ENCODE results near the gene DNAH17. TPM values are rescaled to one million over a fixed set of nuclear protein-coding genes. Genes with fewer than 3 reads are reported as not detected.

Gene DNAH17
- total and polyA plus RNA-seq, 2 of the 8 experiments (the other 6 are each of a cell fraction or from before 2014, with no cell fraction given) = 0.14 to 0.67 TPM

- TF ChIP-seq YY1 (IDR thresholded peaks at IDR 0.05; ENCODE audit: low read depth, low read length) = no peak
- TF ChIP-seq BACH1 (IDR thresholded peaks at IDR 0.05; ENCODE audit: low read length) = no peak
- TF ChIP-seq SP1 (IDR thresholded peaks at IDR 0.05; ENCODE audit: low read depth, low read length) = no peak
- peak; percentile 64 for TF ChIP-seq MAX (IDR thresholded peaks at IDR 0.05)
- 0 out of 2 replicates have a peak, but pooled peaks have one; percentile 28 for TF ChIP-seq TEAD4 (IDR thresholded peaks at IDR 0.05; ENCODE audit: low read depth, low read length)
- TF ChIP-seq RFX5 (IDR thresholded peaks at IDR 0.05; ENCODE audit: borderline replicate concordance, low read depth, low read length) = no peak
- TF ChIP-seq CREB1 (IDR thresholded peaks at IDR 0.05) = 0 out of 2 replicates have a peak, but pooled peaks have one; percentile 20
- no peak for TF ChIP-seq POLR2A (IDR thresholded peaks at IDR 0.05; ENCODE audit: control extremely low read depth in 1 of 2, low read depth in 2 of 2, low read length in 2 of 2)
- no peak for TF ChIP-seq KDM4A (IDR thresholded peaks at IDR 0.05; ENCODE audit: low read depth, low read length, severe bottlenecking)
- no peak for TF ChIP-seq MAFK (IDR thresholded peaks at IDR 0.05; ENCODE audit: low read depth, low read length)
- peak; percentile 76 for TF ChIP-seq E2F6 (IDR thresholded peaks at IDR 0.05)
- TF ChIP-seq HDAC2 (IDR thresholded peaks at IDR 0.05; ENCODE audit: borderline replicate concordance in 1 of 2, low read depth in 2 of 2, low read length in 2 of 2) = no peak
- no peak for TF ChIP-seq RXRA (IDR thresholded peaks at IDR 0.05; ENCODE audit: insufficient read depth, low read depth, low read length)
- no peak for TF ChIP-seq NRF1 (IDR thresholded peaks at IDR 0.05; ENCODE audit: low read depth, low read length)
- TF ChIP-seq TBP (IDR thresholded peaks at IDR 0.05; ENCODE audit: low read depth, low read length) = no peak
- no peak; the same call in 1 of the 2 replicates for TF ChIP-seq GABPA (IDR thresholded peaks at IDR 0.05; ENCODE audit: borderline replicate concordance, insufficient read depth, low read length)
- TF ChIP-seq JUN (IDR thresholded peaks at IDR 0.05; ENCODE audit: low read depth, low read length) = no peak
Observed at GRCh38 chr17:78559749-78560368, 17.3 kb downstream of the DNAH17 start (continued).
